Vagina (tissue), 2 donors: ENCODE data around the gene KCND2.

ENCODE experiments used
- CTCF ChIP-seq, 3 experiments: fragments of 450-650 bp in 2 of 3; fragments of 200-600 bp in 1 of 3; sonication (generic) in 1 of 3; IDR thresholded peaks; one replicate each; pipeline ENCODE4 v1.5.1; 2017 to 2019; ENCODE audit warnings: antibody characterized with exemption in 3 of 3, mild to moderate bottlenecking in 2 of 3, moderate library complexity in 2 of 3
- POLR2A ChIP-seq, 2 donors: fragments of 450-650 bp; IDR thresholded peaks; one replicate each; pipeline ENCODE4 v1.6.1; 2017; ENCODE audit warnings: antibody characterized with exemption in 2 of 2, mild to moderate bottlenecking in 2 of 2, moderate library complexity in 2 of 2

- TF ChIP-seq CTCF (IDR thresholded peaks at IDR 0.05) (no peak), POLR2A (IDR thresholded peaks at IDR 0.05) (no peak)
These were observed 309.9 kb downstream of the KCND2 start for GRCh38 chr7:120582916-120583315.
